ACC112 (cell line): ENCODE results near the gene EVA1A.

Experiments used
- H2AFZ ChIP-seq: fragments of 200-600 bp; sonication (generic); one replicate; pipeline ENCODE4 v1.6.0; 2017; ENCODE audit warnings: antibody characterized with exemption, low read length; ENCODE audit not compliant: unreplicated experiment
- H3K27ac ChIP-seq: fragments of 200-600 bp; sonication (generic); 2 replicates; pipeline ENCODE4 v1.5.1; 2014; ENCODE audit warnings: low read depth, mild to moderate bottlenecking, antibody characterized with exemption, low read length, moderate library complexity
- H3K27me3 ChIP-seq: fragments of 200-600 bp; sonication (generic); 2 replicates; pipeline ENCODE4 v1.6.1; 2014; ENCODE audit warnings: mild to moderate bottlenecking, antibody characterized with exemption, low read length, moderate library complexity, mixed read lengths; ENCODE audit not compliant: insufficient read depth
- H3K36me3 ChIP-seq: fragments of 200-600 bp; sonication (generic); 2 replicates; pipeline ENCODE4 v1.6.1; 2016; ENCODE audit warnings: mild to moderate bottlenecking, antibody characterized with exemption, low read length, moderate library complexity, mixed read lengths; ENCODE audit not compliant: insufficient read depth
- H3K4me1 ChIP-seq: fragments of 200-600 bp; sonication (generic); one replicate; pipeline ENCODE4 v1.6.1; 2016; ENCODE audit warnings: low read length, mixed read lengths; ENCODE audit not compliant: insufficient read depth, unreplicated experiment, control insufficient read depth
- H3K4me3 ChIP-seq: fragments of 200-600 bp; sonication (generic); 2 replicates; pipeline ENCODE4 v1.5.1; 2014; ENCODE audit warnings: mild to moderate bottlenecking, low read depth, low read length
- H3K79me2 ChIP-seq: fragments of 200-600 bp; sonication (generic); one replicate; pipeline ENCODE4 v1.6.0; 2016; ENCODE audit warnings: low read length; ENCODE audit not compliant: control insufficient read depth, unreplicated experiment, insufficient read depth

Gene EVA1A

DNA sequence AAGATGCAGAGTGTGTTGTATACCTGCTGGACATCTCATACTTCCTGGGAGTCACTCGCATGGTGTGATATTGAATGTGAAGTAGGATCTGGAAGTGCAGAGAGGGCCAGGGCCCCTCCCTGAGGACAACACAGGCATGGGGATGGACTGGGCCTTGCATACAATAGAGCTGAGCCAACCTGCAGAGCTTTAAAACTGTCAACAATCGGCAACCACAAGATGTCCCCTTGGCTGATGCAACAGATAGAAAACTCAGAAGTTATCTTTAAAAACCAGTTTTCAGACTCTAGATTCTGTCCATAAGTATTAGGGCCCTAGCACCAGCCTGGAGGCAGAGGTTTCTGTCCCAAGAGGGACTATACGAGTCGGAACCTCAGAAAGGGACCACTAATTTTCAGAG, 19.7 kb downstream of the EVA1A start:
- H3K36me3 ChIP-seq: peaks cover 12% of the 10 kb centered on the region
- H3K79me2 ChIP-seq: peaks cover 23% of the 10 kb centered on the region
- no peak overlapping the region for H3K4me3 ChIP-seq
- H2AFZ ChIP-seq: no peak overlapping the region
- H3K27me3 ChIP-seq: no peaks in the 10 kb centered on the region
- no peaks in the 10 kb centered on the region for H3K4me1 ChIP-seq
- H3K27ac ChIP-seq: no peak overlapping the region

DNA sequence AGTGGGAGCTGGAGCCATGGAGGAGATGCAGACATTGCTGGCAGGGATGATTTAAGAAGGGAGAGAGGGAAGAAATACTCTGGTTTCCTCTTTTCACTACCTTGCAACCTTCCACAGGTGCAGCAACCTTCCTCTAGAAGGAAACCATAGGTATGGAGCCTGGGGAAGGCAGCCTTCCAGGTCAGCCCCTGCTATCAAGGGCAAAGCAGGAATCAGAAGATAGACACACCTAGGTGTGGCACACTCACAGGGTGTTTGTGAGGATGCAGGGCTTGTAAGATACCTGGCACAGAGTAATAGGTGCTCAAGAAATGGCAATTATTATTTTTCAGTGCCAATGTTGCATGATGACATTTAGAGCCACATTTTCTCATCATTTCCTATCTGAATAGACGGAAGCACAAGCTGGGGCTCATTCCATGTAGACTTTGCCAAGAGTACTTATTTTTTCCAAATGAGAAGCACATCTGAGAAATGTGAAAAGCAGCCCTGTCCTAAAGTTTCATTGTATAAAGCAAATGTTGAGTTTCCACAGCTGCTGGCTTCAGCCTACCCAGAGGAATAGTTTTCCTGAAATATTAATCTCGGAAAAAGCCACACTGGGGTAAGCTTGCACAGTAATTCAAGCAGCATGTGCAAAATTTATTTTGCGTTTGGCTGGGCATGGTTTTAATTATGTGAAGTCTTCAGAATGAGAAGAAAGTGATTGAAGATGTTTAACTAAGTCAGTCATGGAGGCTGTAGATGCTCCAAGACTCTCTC, 20.6 kb downstream of the EVA1A start:
- no peaks in the 10 kb centered on the region for H3K4me1 ChIP-seq
- peaks cover 12% of the 10 kb centered on the region for H3K36me3 ChIP-seq
- H3K27me3 ChIP-seq: no peaks in the 10 kb centered on the region
- no peak overlapping the region for H2AFZ ChIP-seq
- H3K4me3 ChIP-seq: no peak overlapping the region
- peaks cover 26% of the 10 kb centered on the region for H3K79me2 ChIP-seq
- no peak overlapping the region for H3K27ac ChIP-seq

DNA sequence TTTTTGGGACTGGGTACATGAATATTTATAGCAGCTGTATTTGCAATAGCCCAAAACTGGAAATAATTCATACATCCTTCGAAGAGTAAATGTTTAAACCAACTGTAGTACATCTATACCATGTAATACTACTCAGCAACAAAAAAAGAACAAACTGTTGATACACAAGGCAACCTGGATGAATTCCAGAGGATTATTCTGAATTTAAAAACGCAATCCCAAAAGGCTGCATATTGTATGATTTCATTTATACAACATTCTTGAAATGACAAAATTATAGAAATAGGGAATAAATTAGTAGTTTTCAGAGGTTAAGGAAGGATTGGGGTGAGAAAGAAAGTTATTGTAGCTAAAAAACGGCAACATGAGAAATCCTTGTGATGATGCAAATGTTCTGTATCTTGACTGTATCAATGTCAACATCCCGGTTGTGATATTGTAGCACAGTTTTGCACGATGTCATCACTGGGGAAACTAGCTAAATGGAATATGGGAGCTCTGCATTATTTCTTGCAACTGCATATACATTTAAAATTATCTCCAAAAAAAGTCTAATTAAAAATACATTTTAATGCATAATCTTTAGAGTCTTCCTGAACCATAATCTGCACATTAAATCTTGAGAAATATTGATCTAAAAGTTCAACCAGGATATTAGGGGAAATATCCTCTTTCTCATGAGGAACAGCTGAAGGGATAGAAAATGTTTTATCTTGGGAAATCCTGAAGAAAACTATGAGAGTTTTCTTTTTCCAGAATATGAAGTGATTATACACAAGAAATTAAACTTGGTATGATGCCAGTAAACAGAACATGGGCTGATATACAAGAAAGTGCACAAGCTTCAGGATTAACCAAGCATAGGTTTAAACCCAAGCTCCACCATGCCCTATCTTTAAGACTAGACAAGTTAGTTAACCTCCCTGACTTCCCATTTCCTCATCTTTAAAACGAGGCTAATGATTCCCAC, 21.9 kb downstream of the EVA1A start:
- Histone ChIP-seq H3K27me3 (no peaks in the 10 kb centered on the region), H2AFZ (no peak overlapping the region), H3K36me3 (peaks cover 12% of the 10 kb centered on the region), H3K79me2 (peaks cover 30% of the 10 kb centered on the region), H3K4me1 (no peaks in the 10 kb centered on the region), H3K27ac (no peak overlapping the region), H3K4me3 (no peak overlapping the region)

DNA sequence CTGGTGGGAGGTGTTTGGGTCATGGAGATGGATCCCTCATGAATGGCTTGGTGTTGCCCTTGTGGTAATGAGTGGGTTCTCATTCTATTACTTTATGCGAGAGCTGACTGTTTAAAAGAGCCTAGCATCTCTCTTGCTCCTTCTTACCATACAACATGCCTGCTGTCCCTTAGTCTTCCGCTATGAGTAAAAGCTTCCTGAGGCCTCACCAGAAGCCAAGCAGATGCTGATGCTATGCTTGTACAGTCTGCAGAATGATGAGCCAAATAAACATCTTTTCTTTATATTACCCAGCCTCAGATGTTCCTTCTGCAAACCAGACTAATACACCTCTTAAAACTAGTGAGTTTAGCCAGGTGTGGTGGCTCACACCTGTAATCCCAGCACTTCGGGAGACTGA, 23.1 kb downstream of the EVA1A start:
- no peak overlapping the region for H3K4me3 ChIP-seq
- peaks cover 30% of the 10 kb centered on the region for H3K79me2 ChIP-seq
- no peak overlapping the region for H3K27ac ChIP-seq
- no peaks in the 10 kb centered on the region for H3K4me1 ChIP-seq
- H3K27me3 ChIP-seq: no peaks in the 10 kb centered on the region
- peaks cover 12% of the 10 kb centered on the region for H3K36me3 ChIP-seq
- no peak overlapping the region for H2AFZ ChIP-seq

GRCh38 chr2:75533135-75533534, 27.6 kb downstream of the EVA1A start:
- H3K4me3 ChIP-seq: no peak overlapping the region
- no peak overlapping the region for H2AFZ ChIP-seq
- no peak overlapping the region for H3K27ac ChIP-seq
- peaks cover 6% of the 10 kb centered on the region; the same call in 1 of the 2 replicates for H3K36me3 ChIP-seq
- H3K4me1 ChIP-seq: no peaks in the 10 kb centered on the region
- peaks cover 55% of the 10 kb centered on the region for H3K79me2 ChIP-seq
- H3K27me3 ChIP-seq: no peaks in the 10 kb centered on the region

GRCh38 chr2:75532488-75532887, 28.3 kb downstream of the EVA1A start:
- Histone ChIP-seq H3K4me1 (no peaks in the 10 kb centered on the region), H3K4me3 (no peak overlapping the region), H3K27me3 (no peaks in the 10 kb centered on the region), H2AFZ (no peak overlapping the region), H3K27ac (no peak overlapping the region), H3K79me2 (peaks cover 55% of the 10 kb centered on the region), H3K36me3 (peaks cover 3% of the 10 kb centered on the region; the same call in 1 of the 2 replicates)

DNA sequence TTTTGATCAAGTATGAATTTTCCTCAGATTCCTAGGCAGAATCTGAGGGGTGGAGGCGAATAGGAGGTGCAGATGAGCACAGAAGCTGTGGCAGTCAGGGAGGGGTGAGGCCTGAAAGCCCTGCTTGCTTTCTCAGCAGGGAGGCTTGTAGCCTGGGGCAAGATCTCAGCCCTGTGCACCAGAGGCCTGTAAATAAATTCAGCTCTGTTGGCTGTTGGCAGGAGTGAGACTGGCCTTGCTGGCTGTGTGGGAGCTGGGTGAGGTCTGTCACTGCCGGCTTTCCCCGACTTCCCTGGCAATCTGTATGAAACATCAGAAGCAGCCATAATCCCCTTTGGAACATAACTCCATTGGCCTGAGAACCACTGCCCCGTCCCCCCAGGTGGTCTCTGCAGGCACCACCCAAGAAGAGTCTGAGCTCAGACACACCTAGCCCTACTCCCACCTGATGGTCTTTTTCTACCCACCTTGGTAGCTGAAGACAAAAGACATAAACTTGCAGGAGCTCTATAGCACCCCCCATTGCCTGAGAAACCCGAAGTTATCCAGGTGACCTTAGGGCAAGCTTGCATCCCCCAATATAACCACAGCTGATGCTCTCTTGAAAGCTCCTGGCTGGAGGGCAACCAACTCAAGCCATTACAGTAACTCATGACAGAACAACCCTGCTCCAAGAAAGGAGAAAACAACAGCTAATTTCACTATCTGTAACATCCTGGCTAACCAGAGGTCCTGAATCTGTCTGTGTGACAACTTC, 32.3 kb downstream of the EVA1A start:
- Histone ChIP-seq H3K4me1 (peaks cover 12% of the 10 kb centered on the region), H3K4me3 (no peak overlapping the region), H3K27me3 (no peaks in the 10 kb centered on the region), H3K79me2 (peaks cover 52% of the 10 kb centered on the region), H3K27ac (no peak overlapping the region), H3K36me3 (peaks cover 4% of the 10 kb centered on the region; the same call in 1 of the 2 replicates), H2AFZ (no peak overlapping the region)

- Histone ChIP-seq H3K27ac (no peak overlapping the region), H3K79me2 (peaks cover 52% of the 10 kb centered on the region), H3K4me3 (no peak overlapping the region), H3K4me1 (peaks cover 14% of the 10 kb centered on the region), H2AFZ (no peak overlapping the region), H3K36me3 (peaks cover 4% of the 10 kb centered on the region; the same call in 1 of the 2 replicates), H3K27me3 (no peaks in the 10 kb centered on the region)
These were observed 33.1 kb downstream of the EVA1A start for GRCh38 chr2:75527676-75528075.

DNA sequence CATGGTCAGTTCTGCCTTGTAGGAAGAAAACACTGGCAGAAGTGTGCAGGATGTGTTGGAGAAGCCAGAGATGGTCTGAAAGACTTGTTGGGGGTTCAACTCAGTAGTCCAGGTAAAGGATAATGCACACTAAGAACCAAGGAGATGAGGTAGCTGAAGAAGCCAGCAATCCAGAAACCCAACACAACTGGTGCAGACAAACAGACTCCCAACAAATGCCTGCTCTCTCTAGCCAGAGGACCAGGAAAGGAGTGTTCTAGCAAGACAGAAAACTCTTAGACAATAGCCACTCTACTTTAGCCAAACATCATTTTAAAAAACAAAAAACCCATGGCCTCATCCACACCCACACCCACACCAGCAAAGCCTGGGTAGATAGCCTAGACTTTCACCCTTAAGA, 33.9 kb downstream of the EVA1A start:
- no peak overlapping the region for H2AFZ ChIP-seq
- H3K36me3 ChIP-seq: peaks cover 7% of the 10 kb centered on the region; the same call in 1 of the 2 replicates
- H3K79me2 ChIP-seq: peaks cover 53% of the 10 kb centered on the region
- H3K27me3 ChIP-seq: no peaks in the 10 kb centered on the region
- no peak overlapping the region for H3K27ac ChIP-seq
- no peak overlapping the region for H3K4me3 ChIP-seq
- H3K4me1 ChIP-seq: peaks cover 14% of the 10 kb centered on the region
